Eye (tissue), 1 donor: ENCODE measurements around the gene NHLH2.

Experiments
- DNase-seq: peaks from one replicate; pipeline ENCODE4 v3.0.0-alpha.2; 2015

The NHLH2 gene

DNA sequence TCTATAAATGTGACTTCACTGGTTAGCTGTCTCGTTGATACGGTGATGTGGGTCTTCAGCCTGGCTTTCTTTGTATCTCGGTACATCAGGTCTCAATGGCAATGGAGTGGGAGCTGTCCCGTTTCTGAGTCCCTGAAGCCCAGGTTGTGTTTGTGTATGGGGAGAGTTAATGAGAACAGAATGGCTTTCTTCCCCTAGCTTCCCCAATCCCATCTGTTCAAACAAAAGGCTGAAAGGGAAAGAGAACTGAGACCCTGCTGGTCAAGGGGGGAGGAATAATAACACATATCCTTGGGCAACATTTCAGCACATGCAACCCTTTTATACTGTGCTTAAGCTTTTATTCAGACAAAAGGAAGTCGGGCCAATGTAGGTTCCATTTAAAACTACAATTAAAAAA, 44.0 kb downstream of the NHLH2 start:
- DNase-seq: peak; percentile 73

- DNase-seq: peak; percentile 82
Measured at GRCh38 chr1:115796036-115796435, 44.9 kb downstream of the NHLH2 start.

DNA sequence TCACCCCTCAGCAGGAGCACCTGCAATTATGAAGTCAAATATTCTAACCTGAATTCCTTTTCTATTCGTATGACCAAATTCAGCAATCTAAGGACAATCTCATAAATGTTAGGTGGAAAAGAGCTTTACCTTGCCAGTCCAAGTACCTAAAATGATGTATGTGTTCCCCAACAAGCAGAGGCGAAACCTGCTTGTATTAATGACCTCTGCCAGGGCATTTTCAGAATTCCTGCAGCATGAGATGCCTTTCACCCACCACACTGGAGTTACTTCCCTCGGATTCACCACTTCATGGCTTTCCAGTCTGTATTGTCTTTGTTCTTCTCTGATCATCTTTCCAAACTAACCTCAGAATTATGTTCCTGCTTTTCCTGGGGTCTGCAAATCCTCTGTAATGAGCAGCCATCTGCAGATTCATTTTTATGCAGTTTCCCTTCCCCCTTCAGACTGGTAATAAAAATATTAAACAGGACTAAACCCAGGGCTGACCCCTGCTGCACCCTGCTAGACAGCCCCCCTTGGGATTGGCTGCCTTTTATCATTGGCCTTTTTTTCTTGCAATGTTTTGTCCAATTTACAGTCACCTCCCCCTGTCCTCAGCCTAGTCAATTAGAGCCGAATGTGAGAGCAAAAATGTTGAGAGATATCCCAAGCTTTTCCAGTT, 45.8 kb downstream of the NHLH2 start:
- DNase-seq: peak; percentile 74

GRCh38 chr1:115793162-115793561, 47.8 kb downstream of the NHLH2 start:
- DNase-seq: no peak

GRCh38 chr1:115791816-115792215, 49.1 kb downstream of the NHLH2 start:
- DNase-seq: no peak

GRCh38 chr1:115790846-115791245, 50.1 kb downstream of the NHLH2 start:
- DNase-seq: no peak

- no peak for DNase-seq
Measured at GRCh38 chr1:115790356-115790755, 50.6 kb downstream of the NHLH2 start.
